Measurements from ENCODE around the gene SPP2. TPM values are rescaled to one million over a fixed set of nuclear protein-coding genes. Genes with fewer than 3 reads are reported as not detected.

SPP2 gene
- total RNA-seq, 1 donor from 2014 or later = not detected

- intact Hi-C loops (cut with micrococcal nuclease) = no loop called here
- Histone ChIP-seq H3K9me3 (replicated peaks) (peaks cover 24% of the 10 kb centered on the region), H3K27ac (replicated peaks) (no peak overlapping the region), H3K36me3 (no peaks in the 10 kb centered on the region), H3K4me3 (no peak overlapping the region), H3K27me3 (ENCODE audit: low read depth) (peaks cover 36% of the 10 kb centered on the region), H3K4me1 (no peaks in the 10 kb centered on the region)
- DNase-seq = no peak
- TF ChIP-seq, protein P1, sequence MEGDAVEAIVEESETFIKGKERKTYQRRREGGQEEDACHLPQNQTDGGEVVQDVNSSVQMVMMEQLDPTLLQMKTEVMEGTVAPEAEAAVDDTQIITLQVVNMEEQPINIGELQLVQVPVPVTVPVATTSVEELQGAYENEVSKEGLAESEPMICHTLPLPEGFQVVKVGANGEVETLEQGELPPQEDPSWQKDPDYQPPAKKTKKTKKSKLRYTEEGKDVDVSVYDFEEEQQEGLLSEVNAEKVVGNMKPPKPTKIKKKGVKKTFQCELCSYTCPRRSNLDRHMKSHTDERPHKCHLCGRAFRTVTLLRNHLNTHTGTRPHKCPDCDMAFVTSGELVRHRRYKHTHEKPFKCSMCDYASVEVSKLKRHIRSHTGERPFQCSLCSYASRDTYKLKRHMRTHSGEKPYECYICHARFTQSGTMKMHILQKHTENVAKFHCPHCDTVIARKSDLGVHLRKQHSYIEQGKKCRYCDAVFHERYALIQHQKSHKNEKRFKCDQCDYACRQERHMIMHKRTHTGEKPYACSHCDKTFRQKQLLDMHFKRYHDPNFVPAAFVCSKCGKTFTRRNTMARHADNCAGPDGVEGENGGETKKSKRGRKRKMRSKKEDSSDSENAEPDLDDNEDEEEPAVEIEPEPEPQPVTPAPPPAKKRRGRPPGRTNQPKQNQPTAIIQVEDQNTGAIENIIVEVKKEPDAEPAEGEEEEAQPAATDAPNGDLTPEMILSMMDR (IDR thresholded peaks at IDR 0.05; ENCODE audit: borderline replicate concordance) = no peak
Measured at GRCh38 chr2:234091883-234092282, 41.4 kb downstream of the SPP2 start.

GRCh38 chr2:234092344-234092743 lies 41.8 kb downstream of the SPP2 start:
- intact Hi-C loops (cut with micrococcal nuclease) = no loop called here
- TF ChIP-seq, protein P1 (IDR thresholded peaks at IDR 0.05; ENCODE audit: borderline replicate concordance) = no peak
- no peak for DNase-seq
- H3K36me3 ChIP-seq = no peaks in the 10 kb centered on the region
- H3K27ac ChIP-seq (replicated peaks) = no peak overlapping the region
- peaks cover 20% of the 10 kb centered on the region for H3K9me3 ChIP-seq (replicated peaks)
- H3K4me1 ChIP-seq = no peaks in the 10 kb centered on the region
- no peak overlapping the region for H3K4me3 ChIP-seq
- H3K27me3 ChIP-seq (ENCODE audit: low read depth) = peaks cover 34% of the 10 kb centered on the region

- Histone ChIP-seq H3K27ac (replicated peaks) (no peak overlapping the region), H3K9me3 (replicated peaks) (no peaks in the 10 kb centered on the region), H3K4me1 (no peaks in the 10 kb centered on the region), H3K4me3 (no peak overlapping the region), H3K36me3 (no peaks in the 10 kb centered on the region), H3K27me3 (ENCODE audit: low read depth) (peaks cover 46% of the 10 kb centered on the region)
- TF ChIP-seq, protein P1 (IDR thresholded peaks at IDR 0.05; ENCODE audit: borderline replicate concordance) = no peak
- intact Hi-C loops (cut with micrococcal nuclease) = no loop called here
- no peak for DNase-seq
Measured at GRCh38 chr2:234095301-234095700, 44.8 kb downstream of the SPP2 start.

DNA sequence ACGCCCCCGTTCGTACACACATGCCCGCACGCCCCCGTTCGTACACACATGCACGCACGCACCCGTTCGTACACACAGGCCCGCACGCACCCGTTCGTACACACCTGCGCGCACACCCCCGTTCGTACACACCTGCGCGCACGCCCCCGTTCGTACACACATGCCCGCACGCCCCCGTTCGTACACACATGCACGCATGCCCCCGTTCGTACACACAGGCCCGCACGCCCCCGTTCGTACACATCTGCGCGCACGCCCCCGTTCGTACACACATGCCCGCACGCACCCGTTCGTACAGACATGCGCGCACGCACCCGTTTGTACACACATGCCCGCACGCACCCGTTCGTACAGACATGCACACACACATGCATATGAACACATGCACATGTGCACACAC lies 45.7 kb downstream of the SPP2 start:
- Histone ChIP-seq H3K9me3 (replicated peaks) (no peaks in the 10 kb centered on the region), H3K4me3 (no peak overlapping the region), H3K36me3 (no peaks in the 10 kb centered on the region), H3K27ac (replicated peaks) (no peak overlapping the region), H3K27me3 (ENCODE audit: low read depth) (peaks cover 40% of the 10 kb centered on the region), H3K4me1 (no peaks in the 10 kb centered on the region)
- intact Hi-C loops (cut with micrococcal nuclease) = no loop called here
- no peak for DNase-seq
- TF ChIP-seq, protein P1 (IDR thresholded peaks at IDR 0.05; ENCODE audit: borderline replicate concordance) = no peak

GRCh38 chr2:234098681-234099080 lies 48.2 kb downstream of the SPP2 start:
- H3K4me1 ChIP-seq = no peaks in the 10 kb centered on the region
- peaks cover 28% of the 10 kb centered on the region for H3K27me3 ChIP-seq (ENCODE audit: low read depth)
- H3K4me3 ChIP-seq = no peak overlapping the region
- H3K9me3 ChIP-seq (replicated peaks) = no peaks in the 10 kb centered on the region
- H3K27ac ChIP-seq (replicated peaks) = no peak overlapping the region
- no peak for DNase-seq
- intact Hi-C loops (cut with micrococcal nuclease) = no loop called here
- H3K36me3 ChIP-seq = no peaks in the 10 kb centered on the region
- TF ChIP-seq, protein P1 (IDR thresholded peaks at IDR 0.05; ENCODE audit: borderline replicate concordance) = no peak

- Histone ChIP-seq H3K4me3 (no peak overlapping the region), H3K9me3 (replicated peaks) (no peaks in the 10 kb centered on the region), H3K36me3 (no peaks in the 10 kb centered on the region), H3K4me1 (no peaks in the 10 kb centered on the region), H3K27me3 (ENCODE audit: low read depth) (peaks cover 31% of the 10 kb centered on the region), H3K27ac (replicated peaks) (no peak overlapping the region)
- intact Hi-C loops (cut with micrococcal nuclease) = no loop called here
- no peak for DNase-seq
- TF ChIP-seq, protein P1 (IDR thresholded peaks at IDR 0.05; ENCODE audit: borderline replicate concordance) = no peak
Measured at GRCh38 chr2:234099266-234099665, 48.8 kb downstream of the SPP2 start.
